Measurements from ENCODE around the gene L2HGDH.

- TF ChIP-seq CTCF (IDR thresholded peaks at IDR 0.05) (no peak), POLR2A (IDR thresholded peaks at IDR 0.05) (no peak)
These were observed 57.8 kb downstream of the L2HGDH start for GRCh38 chr14:50254248-50254647.
